ENCODE results near the gene HACD4.
A peak's percentile ranks its signal among the peaks of the same experiment; 100 is the strongest.

HACD4 gene

GRCh38 chr9:20988061-20988460 lies 43.4 kb downstream of the HACD4 start:
- Histone ChIP-seq H3K9me3 (ENCODE audit: control insufficient read depth, low read length) (no peaks in the 10 kb centered on the region), H3K4me2 (ENCODE audit: low read length) (no peak overlapping the region), H3K27ac (no peak overlapping the region), H3K4me1 (no peaks in the 10 kb centered on the region), H3K27me3 (ENCODE audit: control insufficient read depth, insufficient read depth, low read length) (no peaks in the 10 kb centered on the region), H3K9ac (no peak overlapping the region), H2AFZ (no peak overlapping the region), H3K4me3 (ENCODE audit: low read depth, low read length) (no peak overlapping the region), H3K79me2 (no peaks in the 10 kb centered on the region), H3K36me3 (ENCODE audit: control insufficient read depth, insufficient read depth, low read length) (no peaks in the 10 kb centered on the region)
- TF ChIP-seq CTCF (IDR thresholded peaks at IDR 0.05) = no peak

DNA sequence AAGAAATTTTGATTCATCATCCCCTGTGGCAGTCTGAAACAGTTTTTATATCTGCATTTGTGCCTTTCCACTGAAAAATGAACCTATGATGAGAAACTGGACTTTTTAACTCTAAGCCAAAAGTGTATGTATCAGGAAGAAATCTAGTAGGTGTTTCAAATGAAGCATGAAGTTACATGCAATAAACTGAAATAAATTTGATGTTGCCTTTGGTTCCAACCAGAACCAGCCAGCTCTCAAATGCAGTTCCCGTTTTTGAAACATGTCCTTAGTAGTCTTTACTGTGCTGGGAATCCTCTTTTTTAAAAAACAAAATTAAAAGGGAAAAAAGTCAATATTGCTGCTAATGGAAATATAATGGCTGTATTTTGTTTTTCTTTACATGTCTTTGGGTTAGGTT lies 43.9 kb downstream of the HACD4 start:
- Histone ChIP-seq H3K79me2 (no peaks in the 10 kb centered on the region), H2AFZ (no peak overlapping the region), H3K4me3 (ENCODE audit: low read depth, low read length) (no peak overlapping the region), H3K27ac (no peak overlapping the region), H3K27me3 (ENCODE audit: control insufficient read depth, insufficient read depth, low read length) (no peaks in the 10 kb centered on the region), H3K9me3 (ENCODE audit: control insufficient read depth, low read length) (no peaks in the 10 kb centered on the region), H3K4me1 (no peaks in the 10 kb centered on the region), H3K9ac (no peak overlapping the region), H3K4me2 (ENCODE audit: low read length) (no peak overlapping the region), H3K36me3 (ENCODE audit: control insufficient read depth, insufficient read depth, low read length) (no peaks in the 10 kb centered on the region)
- TF ChIP-seq CTCF (IDR thresholded peaks at IDR 0.05) = no peak

DNA sequence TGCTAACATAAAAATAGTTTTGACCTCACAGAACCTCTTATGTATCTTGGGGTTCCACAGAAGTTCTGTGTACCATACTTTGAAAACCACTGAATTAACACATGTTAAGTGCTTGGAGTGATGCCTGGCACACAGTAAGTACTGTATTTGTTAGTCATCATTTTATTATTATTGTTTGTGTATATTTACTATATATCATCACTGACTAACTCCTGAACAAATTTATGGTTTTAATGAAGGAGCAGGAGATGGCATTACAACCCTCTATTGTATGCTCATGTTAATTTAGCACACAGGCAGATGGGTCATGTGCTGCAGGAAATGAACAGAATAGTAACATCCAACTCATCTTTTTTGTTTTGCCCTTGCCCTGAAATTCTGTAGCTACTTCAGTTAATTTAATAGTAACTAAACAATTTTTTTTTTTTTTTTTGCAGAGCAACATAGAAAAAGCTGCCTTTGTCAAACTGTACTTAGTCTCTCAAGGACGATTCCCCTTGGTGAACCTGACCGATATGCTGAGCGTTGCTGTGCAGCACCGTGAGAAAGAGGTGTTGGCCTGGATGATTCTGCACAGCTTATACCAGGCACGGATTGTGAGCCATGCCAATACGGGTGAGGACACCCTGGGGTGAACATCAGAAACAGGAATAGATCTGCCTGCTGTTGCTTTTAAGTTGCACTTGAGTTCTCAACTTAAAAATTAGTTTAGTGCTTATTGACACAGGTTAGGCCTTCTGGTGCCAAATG lies 45.4 kb downstream of the HACD4 start:
- Histone ChIP-seq H3K27ac (no peak overlapping the region), H3K9ac (no peak overlapping the region), H3K27me3 (ENCODE audit: control insufficient read depth, insufficient read depth, low read length) (no peaks in the 10 kb centered on the region)

DNA sequence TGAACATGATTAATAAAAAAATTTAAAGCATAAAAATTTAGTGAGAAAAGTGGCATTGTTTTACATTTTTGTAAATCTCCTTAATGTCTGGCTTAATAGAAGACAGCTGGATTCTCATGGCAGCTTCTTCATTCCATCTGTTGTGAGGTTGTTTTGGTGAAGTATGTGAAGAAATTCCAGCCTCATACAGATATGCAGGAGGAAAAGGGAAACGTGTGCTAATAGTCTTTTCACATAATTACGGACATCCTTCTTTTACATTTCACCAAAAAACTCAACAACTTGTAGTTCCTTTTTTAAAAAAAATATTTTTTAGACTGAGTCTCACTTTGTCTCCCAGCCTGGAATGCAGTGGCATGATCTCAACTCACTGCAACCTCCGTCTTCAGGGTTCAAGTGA lies 46.9 kb downstream of the HACD4 start:
- H3K9ac ChIP-seq = no peak overlapping the region
- H3K4me1 ChIP-seq = peaks cover 7% of the 10 kb centered on the region
- no peaks in the 10 kb centered on the region for H3K79me2 ChIP-seq
- no peaks in the 10 kb centered on the region for H3K27me3 ChIP-seq (ENCODE audit: control insufficient read depth, insufficient read depth, low read length)
- no peak overlapping the region for H3K4me2 ChIP-seq (ENCODE audit: low read length)
- no peak overlapping the region for H3K27ac ChIP-seq
- H3K4me3 ChIP-seq (ENCODE audit: low read depth, low read length) = no peak overlapping the region
- TF ChIP-seq CTCF (IDR thresholded peaks at IDR 0.05) = no peak
- no peaks in the 10 kb centered on the region for H3K36me3 ChIP-seq (ENCODE audit: control insufficient read depth, insufficient read depth, low read length)
- no peaks in the 10 kb centered on the region for H3K9me3 ChIP-seq (ENCODE audit: control insufficient read depth, low read length)
- no peak overlapping the region for H2AFZ ChIP-seq

More for the DNA sequence above, 45.4 kb downstream of the HACD4 start:
- no peaks in the 10 kb centered on the region for H3K79me2 ChIP-seq
- H3K36me3 ChIP-seq (ENCODE audit: control insufficient read depth, insufficient read depth, low read length) = no peaks in the 10 kb centered on the region
- peaks cover 3% of the 10 kb centered on the region for H3K4me1 ChIP-seq
- no peaks in the 10 kb centered on the region for H3K9me3 ChIP-seq (ENCODE audit: control insufficient read depth, low read length)
- H3K4me3 ChIP-seq (ENCODE audit: low read depth, low read length) = no peak overlapping the region
- no peak for TF ChIP-seq CTCF (IDR thresholded peaks at IDR 0.05)
- no peak overlapping the region for H2AFZ ChIP-seq
- no peak overlapping the region for H3K4me2 ChIP-seq (ENCODE audit: low read length)

GRCh38 chr9:20981486-20981885 lies 50.0 kb downstream of the HACD4 start:
- Histone ChIP-seq H3K36me3 (ENCODE audit: control insufficient read depth, insufficient read depth, low read length) (no peaks in the 10 kb centered on the region), H2AFZ (no peak overlapping the region), H3K9ac (no peak overlapping the region), H3K79me2 (no peaks in the 10 kb centered on the region), H3K4me2 (ENCODE audit: low read length) (peak overlapping the region; percentile 29), H3K9me3 (ENCODE audit: control insufficient read depth, low read length) (no peaks in the 10 kb centered on the region), H3K4me1 (peaks cover 7% of the 10 kb centered on the region), H3K27ac (peak overlapping the region; percentile 72), H3K27me3 (ENCODE audit: control insufficient read depth, insufficient read depth, low read length) (no peaks in the 10 kb centered on the region), H3K4me3 (ENCODE audit: low read depth, low read length) (no peak overlapping the region)
- TF ChIP-seq CTCF (IDR thresholded peaks at IDR 0.05) = no peak

Data from parathyroid adenoma (tissue), 2 donors.